HG02798 (cell line): ENCODE data around the gene LCA5.
"Not testable (repeated sequence)": the region's sequence is repeated elsewhere in the genome, so short reads cannot be mapped to it uniquely, and the experiment has no call there.

Experiments used
- ATAC-seq: cut with Tn5 transposase; IDR thresholded peaks from one replicate; pipeline ENCODE4 v1.9.1; 2021; ENCODE audit warnings: mild to moderate bottlenecking; ENCODE audit not compliant: unreplicated experiment, poor library complexity

The LCA5 gene

GRCh38 chr6:79536954-79537747, at the start of gene LCA5:
TSS of gene LCA5 (minus strand) at chr6:79537430. CDS start at chr6:79518894, 18,536 bp downstream.
- peak; percentile 100 for ATAC-seq

GRCh38 chr6:79586548-79586947, 49.3 kb upstream of the LCA5 start:
- no peak for ATAC-seq

GRCh38 chr6:79584332-79584731, 47.1 kb upstream of the LCA5 start:
- ATAC-seq, result no peak

GRCh38 chr6:79577926-79578325, 40.7 kb upstream of the LCA5 start:
- ATAC-seq, result not testable (repeated sequence)

GRCh38 chr6:79574630-79575225, 37.5 kb upstream of the LCA5 start:
- no peak for ATAC-seq

- no peak for ATAC-seq
Observed at GRCh38 chr6:79574174-79574573, 36.9 kb upstream of the LCA5 start.

- ATAC-seq, result peak; percentile 41
Observed at GRCh38 chr6:79571030-79571367, 33.8 kb upstream of the LCA5 start.

GRCh38 chr6:79570129-79571029, 33.1 kb upstream of the LCA5 start:
- ATAC-seq, result peak; percentile 91

GRCh38 chr6:79568996-79569395, 31.8 kb upstream of the LCA5 start:
- ATAC-seq, result no peak

- ATAC-seq, result no peak
Observed at GRCh38 chr6:79564636-79565035, 27.4 kb upstream of the LCA5 start.

- ATAC-seq, result no peak
Observed at GRCh38 chr6:79559706-79560105, 22.5 kb upstream of the LCA5 start.

- no peak for ATAC-seq
Observed at GRCh38 chr6:79557673-79558467, 20.6 kb upstream of the LCA5 start.

- ATAC-seq, result no peak
Observed at GRCh38 chr6:79554305-79554704, 17.1 kb upstream of the LCA5 start.

GRCh38 chr6:79551401-79551800, 14.2 kb upstream of the LCA5 start:
- ATAC-seq, result no peak

- ATAC-seq, result no peak
Observed at GRCh38 chr6:79548304-79548703, 11.1 kb upstream of the LCA5 start.

GRCh38 chr6:79546186-79546585, 9.0 kb upstream of the LCA5 start:
- ATAC-seq, result no peak

GRCh38 chr6:79544939-79545450, 7.8 kb upstream of the LCA5 start:
- peak; percentile 83 for ATAC-seq

GRCh38 chr6:79544299-79544927, 7.2 kb upstream of the LCA5 start:
- peak; percentile 52 for ATAC-seq

GRCh38 chr6:79543886-79544285, 6.7 kb upstream of the LCA5 start:
- ATAC-seq, result peak; percentile 20

- no peak for ATAC-seq
Observed at GRCh38 chr6:79543411-79543810, 6.2 kb upstream of the LCA5 start.
